OCI-M2 (cell line): ENCODE data around the gene TNFRSF11A.

Experiments used
- DNase-seq: peaks from one replicate; lab custom pipeline; 2025; ENCODE audit not compliant: unreplicated experiment; lab: John Stamatoyannopoulos, UW

The TNFRSF11A gene

DNA sequence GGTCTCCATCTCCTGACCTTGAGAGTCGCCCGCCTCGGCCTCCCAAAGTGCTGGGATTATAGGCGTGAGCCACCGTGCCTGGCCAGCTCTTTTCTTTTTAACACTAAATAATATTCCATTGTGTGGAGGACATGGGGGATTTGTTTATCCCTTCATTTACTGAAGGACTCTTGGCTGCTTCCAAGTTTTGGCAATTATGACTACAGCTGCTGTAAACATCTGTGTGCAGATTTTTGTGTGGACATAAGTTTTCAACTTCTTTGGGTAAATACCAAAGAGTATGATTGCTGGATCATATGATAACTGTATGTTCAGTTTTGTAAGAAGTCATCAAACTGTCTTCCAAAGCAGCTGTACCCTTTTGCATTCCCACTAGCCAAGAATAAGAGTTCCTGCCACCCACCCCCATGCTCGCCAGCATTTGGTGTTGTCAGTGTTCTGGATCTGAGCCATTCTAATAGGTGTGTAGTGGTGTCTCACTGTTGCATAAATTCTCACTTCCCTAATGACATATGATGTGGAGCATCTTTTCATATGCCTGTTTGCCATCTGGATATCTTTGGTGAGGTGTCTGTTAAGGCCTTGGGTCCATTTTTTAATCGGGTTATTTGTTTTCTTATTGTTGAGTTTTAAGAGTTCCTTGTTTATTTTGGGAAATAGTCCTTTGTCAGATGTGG lies 52.2 kb downstream of the TNFRSF11A start:
- DNase-seq, result no peak

DNA sequence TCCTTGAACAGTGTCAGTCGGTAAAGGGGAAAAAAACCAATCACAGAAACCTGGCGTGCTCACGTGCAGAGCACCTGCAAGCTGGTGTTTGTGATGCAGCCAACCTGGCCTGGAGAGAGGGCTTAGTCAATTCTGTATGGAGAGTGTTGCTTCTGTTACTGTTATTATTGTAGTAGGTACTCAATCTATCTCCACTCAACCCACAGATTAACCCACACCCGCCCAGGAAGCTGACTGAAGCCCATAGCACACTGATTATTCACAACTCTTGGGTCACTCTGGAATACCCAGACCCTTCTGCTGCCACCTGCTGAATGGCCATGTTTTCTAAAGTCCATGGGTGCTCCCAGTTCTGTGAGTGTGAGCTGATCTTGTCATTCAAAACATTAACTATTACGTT lies 53.9 kb downstream of the TNFRSF11A start:
- DNase-seq, result no peak

DNA sequence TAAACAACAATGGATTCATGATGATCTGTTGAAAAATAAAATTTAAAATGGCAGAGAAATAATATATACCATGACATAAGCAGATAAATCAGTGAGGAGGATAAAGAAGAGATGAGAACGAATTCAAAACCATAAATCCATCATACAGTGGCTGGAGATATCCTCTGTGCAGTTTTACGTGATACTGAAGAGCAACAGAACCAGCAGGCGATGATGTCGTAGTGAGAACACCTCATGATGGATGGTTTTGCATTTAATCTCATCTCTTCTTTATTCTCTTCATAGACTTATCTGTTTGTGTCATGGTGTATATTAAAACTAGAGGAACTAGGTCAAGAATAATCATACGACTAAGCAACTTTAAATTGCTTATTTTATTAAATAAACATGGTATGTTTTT lies 56.3 kb downstream of the TNFRSF11A start:
- no peak for DNase-seq

DNA sequence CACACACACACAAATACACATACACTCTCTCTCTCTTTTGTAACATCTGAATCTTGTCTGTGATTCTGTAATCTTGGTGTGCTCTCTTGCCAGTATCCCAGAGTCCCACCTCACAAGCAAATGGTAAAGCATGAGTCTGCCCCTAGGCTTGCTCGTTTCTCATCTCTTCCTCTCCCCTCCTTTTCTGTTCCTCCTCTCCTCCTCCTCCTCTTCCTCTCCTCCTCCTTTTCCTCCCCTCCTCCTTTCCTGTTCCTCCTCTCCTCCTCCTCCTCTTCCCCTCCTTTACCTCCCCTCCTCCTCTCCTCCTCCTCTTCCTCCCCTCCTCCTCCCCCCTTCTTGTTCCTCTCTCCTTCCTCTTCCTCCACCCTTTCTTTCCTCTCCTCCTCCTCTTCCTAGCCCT lies 59.0 kb downstream of the TNFRSF11A start:
- no peak for DNase-seq

DNA sequence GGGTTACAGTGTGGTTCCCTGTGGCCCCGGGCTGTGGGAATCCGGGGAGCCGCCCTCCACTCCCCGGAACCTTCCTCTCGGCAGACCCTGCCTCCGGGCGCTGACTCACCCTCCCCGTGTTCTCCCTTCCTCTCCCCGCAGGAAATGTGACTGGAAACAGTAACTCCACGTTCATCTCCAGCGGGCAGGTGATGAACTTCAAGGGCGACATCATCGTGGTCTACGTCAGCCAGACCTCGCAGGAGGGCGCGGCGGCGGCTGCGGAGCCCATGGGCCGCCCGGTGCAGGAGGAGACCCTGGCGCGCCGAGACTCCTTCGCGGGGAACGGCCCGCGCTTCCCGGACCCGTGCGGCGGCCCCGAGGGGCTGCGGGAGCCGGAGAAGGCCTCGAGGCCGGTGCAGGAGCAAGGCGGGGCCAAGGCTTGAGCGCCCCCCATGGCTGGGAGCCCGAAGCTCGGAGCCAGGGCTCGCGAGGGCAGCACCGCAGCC lies 59.5 kb downstream of the TNFRSF11A start:
- DNase-seq, result no peak

DNA sequence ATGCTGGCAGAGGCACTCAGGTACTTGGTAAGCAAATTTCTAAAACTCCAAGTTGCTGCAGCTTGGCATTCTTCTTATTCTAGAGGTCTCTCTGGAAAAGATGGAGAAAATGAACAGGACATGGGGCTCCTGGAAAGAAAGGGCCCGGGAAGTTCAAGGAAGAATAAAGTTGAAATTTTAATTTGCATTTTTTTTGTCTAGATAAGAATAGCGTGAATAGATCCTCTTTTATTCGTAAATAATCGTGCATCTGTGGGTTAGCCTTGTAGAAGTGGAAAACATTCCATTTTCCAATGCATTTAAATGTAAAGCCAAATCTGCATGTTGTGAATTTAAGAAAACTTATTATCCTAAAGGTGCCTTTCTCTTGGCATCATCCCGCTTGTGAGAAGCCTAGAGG lies 61.0 kb downstream of the TNFRSF11A start:
- DNase-seq, result no peak

DNA sequence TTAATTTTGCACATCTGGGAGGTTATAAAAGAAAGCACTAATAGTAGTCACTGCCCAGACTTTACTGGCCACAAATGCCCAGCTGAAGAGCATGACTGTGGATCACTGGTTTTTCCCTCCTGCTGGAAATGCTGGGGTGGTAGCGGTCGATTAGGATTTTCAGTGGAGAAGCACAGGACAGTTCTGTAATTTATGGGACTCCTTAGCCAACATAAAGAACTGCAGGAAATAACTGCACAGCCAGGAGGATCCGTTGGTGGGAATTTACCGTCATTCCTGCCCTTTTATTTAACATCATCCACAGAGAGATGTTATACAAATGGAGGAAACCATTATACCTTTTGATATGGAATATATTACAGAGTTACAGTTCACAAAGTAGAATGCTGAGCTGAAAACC lies 61.5 kb downstream of the TNFRSF11A start:
- DNase-seq, result no peak

DNA sequence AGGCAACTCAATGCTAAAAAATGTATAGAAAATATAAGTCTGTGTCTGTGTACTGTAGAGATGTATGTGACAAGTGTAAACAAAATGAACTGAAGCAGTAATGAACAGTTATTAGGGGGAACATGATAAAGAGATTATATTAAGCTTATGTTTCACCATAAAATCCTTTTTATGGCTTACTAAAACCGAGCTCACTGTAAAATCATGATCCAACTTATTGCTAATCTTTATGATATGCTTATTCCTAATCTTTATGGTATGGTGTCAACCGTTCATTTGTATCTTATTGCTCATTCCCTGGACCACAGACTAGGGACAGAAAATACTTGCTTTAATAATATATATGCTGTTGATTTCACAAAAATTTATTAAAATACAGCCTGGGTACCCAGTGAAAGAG lies 62.1 kb downstream of the TNFRSF11A start:
- no peak for DNase-seq

DNA sequence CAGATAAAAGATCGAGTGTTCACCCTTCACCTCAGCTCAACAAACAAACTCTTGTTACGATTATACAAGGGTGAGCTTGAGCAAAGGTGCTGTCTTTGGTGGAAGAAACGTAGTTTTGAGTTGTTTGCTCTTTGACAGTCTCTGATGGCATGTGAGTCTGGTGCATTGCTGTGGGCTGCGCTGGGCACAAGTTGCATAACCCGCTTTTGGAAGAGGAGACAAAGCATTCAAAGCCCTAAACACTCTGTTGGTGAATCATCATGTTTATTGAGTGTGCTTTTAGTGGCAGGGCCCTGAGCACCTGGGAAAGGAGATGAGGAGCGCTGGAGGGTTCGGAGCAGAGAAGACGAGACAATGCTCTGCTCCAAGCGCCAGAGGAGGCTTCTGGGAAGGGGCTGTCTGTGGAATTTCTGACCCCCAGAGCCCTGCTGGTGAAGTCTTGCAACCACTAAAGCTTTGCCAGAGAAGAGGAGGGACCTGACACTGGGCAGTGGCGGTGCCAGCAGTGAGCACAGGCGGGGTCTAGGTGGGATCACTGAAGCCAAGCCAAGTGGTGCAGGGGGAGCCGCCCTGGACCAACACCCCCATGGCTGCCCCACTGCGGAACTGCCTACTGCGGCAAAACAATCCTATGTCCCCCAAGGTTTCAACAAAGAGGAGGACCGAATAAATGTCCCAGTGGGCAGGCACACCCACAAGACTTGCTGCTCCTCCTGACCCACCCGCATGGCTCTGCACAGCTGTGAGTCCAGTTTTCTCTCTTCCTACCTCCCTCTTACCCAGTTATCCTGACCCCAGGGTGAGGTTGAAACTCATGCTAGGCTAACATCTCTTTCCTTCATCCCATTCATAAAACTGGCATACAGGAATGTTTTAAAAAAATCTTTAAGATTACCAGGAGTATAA lies 64.0 kb downstream of the TNFRSF11A start:
- DNase-seq, result no peak

DNA sequence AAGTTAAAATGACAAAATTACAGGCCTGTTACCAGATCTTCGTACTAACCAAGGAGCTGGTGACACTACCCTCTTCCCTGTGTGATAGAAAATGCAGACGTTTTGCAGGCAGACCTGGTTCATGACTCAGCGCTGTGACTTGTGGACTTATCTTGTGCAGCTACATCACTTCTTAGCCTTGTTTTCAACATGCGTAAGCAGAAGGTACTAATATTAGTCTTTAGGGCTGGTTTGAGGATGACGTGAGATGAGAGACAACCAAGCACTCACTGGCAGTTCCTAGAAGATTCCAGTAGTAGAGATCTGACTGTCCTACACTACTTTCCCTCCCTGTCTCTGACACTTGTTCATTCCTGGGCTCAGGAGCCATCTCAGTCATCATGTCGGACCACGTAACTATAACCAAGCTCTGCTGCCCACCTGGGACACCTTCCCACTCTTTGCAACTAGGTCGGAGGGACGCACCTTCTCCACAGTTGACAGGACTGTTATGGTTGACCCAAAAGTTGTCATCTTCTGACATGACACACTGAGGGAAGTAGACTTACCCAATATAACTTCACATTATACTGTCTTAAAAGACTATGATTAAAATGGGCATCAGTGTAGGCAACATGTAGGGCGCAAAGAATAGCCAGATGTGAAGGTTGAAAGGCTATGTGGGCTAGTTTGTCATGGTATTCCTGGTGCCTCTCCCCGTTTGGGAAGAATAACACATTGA lies 64.8 kb downstream of the TNFRSF11A start:
- DNase-seq, result no peak

DNA sequence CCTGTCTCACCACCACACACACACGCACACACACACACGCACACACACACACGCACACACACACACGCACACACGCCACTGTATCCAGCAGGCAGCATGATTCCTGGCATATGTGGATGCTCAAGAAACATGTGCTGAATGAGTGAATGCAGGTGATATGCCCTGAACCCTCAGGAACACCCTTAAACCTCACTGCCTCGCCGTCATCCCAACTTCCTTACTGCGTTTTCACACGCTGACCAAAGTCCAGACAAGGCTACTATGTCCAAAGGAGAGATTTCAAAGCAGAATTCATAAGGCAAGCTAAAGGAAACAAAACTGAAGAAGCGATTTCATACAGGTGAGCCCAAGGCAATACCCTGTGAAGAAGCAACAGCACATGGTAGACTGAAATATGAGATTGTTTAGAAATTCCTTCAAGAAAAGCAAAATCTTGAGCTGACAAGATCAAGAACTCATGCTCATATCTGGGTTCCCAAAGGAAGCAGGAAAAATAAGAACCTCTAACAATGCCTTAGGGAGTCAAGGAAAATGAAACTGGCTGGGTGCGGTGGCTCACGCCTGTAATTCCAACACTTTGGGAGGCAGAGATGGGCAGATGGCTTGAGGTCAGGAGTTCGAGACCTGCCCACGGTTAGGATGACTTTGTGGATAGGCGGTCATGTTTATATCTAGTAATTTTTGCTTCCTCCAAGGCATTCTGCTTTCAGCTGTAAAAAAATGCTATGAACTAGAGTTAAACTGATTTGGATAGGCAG lies 69.1 kb downstream of the TNFRSF11A start:
- DNase-seq, result no peak

DNA sequence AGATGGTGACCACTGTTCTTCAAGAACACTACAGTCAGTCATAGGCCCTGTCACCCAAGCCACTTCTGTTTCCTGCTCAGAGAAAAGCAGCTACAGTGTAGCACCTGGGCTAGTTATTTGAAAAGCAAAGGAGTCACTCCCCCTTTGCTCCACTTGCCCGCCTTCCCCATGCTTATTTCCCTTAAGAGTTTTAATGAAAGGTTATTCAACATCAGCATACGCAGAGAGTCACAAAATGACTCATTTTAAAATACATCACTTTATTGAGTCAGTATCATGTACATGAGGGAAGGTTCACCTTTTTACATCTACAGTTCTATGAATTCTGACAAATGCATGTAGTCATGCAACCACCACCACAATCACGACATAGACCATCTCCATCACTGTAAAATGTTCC lies 71.3 kb downstream of the TNFRSF11A start:
- no peak for DNase-seq

DNA sequence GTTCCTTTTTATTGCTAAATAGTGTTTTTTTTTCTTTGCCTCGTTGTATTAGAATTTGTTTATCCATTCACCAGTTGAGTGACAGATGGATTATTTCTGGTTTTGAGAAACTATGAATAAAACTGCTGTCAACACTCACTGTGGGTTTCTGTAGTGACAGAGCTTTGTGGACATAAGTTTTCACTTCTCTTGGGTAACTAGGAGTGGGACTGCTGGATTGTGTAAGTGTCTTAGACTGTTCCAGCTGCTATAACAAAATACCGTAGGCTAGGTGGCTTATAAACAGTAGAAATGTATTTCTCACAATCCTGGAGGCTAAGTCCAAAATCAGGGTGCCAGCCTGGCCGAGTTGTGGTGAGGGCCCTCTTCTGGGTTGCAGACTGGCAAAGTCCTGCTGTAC lies 71.9 kb downstream of the TNFRSF11A start:
- DNase-seq, result no peak

DNA sequence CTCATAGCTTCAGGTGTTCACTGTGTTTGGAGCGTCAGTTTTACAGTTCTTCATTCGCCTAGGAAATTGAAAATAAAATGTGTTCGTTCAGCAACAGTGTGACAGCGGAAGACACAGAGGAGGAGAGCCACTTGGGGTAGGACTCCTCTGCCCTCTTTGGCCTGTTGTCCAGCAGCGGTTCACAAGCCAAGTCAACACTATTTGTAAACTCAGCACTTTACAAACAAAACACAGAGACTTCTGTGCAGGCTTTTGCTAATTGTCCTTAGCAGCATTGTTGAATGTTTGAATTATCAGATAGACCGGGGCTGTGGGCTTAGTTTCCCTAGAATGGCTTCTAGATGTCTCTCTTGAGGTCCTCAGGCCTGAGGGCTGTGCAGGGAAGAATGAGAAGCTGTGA lies 73.2 kb downstream of the TNFRSF11A start:
- DNase-seq, result no peak

DNA sequence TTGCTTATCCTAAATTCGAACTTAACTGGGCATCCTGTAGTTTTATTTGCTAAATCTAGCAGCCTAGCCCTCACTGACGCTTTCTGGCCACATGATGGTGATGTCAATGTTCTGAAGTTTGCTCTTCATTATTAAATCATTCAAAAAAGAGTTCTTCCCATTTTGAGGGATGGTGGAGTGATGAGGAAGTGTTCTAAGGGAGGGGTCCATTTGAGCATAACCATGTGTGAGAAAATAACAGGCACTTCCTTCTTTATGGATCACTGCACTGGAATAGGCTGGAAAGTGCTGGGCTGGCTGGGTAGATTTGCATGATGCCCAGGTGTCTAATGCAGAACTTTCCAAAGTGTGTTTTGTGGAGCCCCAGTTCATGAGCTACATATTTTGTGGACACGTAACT lies 74.2 kb downstream of the TNFRSF11A start:
- DNase-seq, result no peak

DNA sequence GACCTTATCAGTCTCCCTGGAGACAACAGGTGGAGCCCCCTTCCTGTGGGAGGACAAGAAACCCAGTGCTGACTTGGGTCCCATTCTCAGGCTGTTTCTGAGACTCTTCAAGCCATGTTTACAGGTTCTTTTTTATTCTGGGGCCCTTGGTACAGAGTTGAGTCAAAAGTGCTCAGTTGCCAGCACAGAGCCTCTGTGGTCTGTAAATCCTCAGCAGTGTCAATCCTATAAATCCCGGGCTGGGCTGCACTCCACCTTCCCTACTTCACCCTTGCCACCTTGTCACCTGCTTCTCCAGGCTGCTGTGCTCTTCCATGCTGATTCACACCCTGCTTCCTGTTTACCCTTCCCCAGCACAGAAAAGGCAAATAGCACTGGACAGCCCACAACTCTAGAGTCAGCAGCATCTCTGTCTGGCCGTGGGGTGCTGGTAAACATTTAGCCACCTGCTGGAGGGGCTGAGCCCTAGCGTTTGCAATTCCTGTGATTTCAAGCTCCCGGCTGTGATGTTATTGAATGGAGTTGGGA lies 74.7 kb downstream of the TNFRSF11A start:
- no peak for DNase-seq

DNA sequence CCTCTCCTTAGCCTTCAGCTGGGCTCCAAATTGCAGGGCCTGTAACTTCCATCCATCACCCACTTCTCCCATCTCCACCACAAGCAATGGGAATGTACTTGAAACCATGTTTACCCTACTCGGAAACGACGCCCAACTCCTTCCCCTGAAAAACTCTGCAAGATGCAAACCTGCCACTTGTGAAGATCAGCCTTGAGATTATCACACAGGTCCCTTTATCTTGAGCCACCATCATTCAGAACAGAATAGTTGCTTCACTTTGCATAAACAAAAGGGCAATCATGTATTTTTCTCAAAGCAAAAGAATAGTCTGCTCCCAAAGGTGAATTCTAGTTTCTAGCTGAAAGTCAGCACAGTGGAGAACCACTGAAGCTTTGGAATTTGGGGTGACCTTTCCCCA lies 75.8 kb downstream of the TNFRSF11A start:
- DNase-seq, result no peak

DNA sequence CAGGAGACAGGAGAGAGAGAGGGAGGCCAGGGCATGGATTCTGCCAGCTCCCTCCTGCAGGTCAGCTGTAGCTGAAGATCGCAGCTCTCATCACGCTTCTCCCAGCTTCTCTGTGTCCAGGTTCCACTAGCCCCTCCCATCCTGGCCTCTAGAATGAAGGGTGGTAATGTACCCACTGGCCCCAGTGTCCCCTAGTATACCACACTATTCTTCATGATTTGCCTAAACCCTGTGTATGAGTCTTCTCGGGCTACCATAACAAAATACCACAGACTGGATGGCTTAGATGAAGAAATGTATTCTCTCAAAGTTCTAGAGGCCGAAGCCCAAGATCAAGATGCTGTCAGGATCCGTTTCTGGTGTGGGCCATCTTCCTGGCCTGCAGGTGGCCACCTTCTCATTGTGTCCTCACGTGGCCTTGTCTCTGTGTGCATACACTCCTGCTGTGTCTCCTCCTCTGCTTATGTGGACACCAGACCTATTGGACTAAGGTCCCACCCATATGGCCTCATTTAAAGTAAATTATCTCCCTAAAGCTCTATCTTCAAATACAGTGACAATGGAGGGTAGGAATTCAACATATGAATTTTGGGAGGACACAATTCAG lies 77.3 kb downstream of the TNFRSF11A start:
- DNase-seq, result no peak

DNA sequence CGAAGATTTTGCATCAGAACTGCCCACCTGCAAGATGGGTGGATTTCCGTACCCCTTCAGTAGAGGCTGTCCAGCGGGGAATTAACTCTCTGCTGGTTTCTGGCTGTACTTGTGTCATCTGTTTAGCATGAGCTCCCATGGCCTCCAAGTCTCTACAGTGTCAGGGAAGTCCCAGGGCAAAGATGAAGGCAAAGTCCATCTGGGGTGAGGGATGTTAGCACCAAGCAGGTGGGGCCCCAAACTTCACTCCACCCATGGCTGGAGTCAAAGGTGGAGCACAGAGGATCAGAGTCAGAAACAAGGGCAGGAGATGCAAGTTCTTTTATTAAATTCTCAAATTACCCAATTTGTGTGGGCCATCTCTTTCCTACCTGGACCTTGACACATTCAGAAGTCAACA lies 78.0 kb downstream of the TNFRSF11A start:
- no peak for DNase-seq

DNA sequence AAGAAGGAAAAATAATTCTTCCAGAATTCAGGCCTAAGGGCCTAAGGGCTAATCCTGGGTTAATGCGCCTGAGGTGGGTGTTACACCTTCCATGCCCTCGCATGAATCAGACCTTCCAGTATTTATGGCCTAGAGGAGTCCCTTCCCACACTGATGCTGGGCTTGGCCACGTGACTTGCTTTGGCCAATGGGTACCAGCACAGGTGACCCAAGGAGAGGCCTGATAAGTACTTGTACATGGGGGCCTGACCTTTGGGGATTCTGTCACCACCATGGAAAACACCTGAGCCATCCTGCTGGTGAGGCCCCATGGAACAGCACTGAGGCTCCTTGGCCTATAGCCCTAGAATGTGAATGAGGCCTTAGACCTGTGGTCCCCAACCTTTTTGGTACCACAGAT lies 79.8 kb downstream of the TNFRSF11A start:
- DNase-seq, result no peak
